Activated CD8-positive, alpha-beta memory T cell treated with anti-CD3 and anti-CD28 coated beads, Interleukin-2, amount 50 U/mL, for 24 hours (primary cell): ENCODE measurements around the gene NFAM1.

Experiments used
- DNase-seq: peaks from one replicate; pipeline ENCODE4 v3.0.0-alpha.2; 2020; ENCODE audit errors: extremely low read depth

Gene NFAM1

DNA sequence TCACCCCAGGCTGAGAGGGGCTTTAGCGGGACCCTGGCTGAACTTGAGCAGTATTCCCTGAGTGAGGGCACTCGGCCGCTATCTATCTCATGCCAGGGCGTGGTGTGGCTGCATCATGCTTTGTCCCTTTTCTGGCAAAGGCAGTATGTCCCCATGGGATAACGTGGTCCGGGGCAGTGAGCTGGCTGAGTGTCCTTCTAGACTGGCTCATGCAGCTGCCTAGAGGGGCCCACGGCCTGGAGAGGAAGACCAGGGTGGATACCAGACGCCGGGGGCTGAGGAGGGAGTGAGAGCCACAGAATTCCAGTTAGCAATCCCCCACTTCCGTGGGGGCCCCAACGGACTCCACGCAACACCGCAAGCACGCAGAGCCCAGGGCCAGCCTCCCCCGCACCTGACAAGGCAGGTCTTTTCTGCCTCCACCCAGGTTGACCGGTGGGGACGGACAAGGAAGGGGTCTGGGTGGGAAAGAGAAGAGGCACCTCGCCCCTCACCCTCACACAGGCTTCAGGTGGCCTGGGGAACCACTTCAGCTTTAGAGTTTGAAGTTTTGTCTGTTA, 15.5 kb downstream of the NFAM1 start:
- DNase-seq = no peak

DNA sequence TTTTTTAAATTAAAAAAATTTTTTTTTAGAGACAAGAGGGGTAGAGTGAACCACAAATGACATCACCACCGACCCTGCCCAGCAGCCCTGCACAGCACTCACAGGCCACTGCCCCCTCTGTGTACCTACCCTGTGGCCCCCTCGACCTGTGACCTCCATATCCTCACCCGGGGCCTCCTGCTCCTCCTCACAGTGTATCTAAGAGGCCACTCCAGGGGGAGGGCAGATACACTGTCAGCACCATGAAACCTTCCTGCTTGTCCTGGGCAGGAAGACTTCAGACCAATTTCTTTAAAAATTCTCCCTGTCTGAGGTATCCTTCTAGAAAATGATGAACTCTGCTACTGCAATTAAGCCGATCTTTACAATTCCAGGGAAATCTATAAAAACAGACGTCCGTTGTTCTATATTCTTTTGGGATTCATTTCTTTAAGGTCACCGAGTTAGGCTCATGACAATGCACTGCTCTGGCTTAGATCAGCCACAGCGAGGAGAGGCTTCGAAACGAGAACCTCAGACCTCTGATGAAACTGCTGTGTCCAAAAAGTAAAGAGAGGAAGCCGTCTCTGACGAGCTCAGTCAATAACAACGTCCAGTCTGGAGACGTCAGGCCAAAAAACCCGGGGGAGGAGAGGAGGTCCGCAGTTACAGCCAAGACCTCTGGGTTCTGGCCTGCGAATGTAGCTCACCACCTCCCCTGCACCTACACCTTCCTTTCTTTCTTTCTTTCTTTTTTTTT, 17.5 kb downstream of the NFAM1 start:
- no peak for DNase-seq

DNA sequence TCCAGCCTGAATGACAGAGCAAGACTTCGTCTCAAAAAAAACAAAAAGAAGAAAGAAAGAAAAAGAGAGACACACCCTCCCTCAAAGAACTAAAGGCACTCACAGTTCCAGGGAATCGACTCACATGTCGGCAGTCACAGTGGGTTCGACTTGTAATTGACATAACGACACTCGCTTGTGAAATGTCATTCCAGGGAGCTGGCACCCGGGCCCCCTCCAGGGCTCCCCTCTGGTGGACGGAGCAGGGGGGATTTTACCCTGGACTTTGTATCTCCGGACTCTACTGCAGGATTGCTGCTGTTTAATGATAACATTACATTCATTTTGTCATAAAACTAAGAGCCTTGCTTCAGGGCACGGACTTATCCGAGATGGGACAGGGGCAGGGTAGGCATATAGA, 18.2 kb downstream of the NFAM1 start:
- DNase-seq = no peak

DNA sequence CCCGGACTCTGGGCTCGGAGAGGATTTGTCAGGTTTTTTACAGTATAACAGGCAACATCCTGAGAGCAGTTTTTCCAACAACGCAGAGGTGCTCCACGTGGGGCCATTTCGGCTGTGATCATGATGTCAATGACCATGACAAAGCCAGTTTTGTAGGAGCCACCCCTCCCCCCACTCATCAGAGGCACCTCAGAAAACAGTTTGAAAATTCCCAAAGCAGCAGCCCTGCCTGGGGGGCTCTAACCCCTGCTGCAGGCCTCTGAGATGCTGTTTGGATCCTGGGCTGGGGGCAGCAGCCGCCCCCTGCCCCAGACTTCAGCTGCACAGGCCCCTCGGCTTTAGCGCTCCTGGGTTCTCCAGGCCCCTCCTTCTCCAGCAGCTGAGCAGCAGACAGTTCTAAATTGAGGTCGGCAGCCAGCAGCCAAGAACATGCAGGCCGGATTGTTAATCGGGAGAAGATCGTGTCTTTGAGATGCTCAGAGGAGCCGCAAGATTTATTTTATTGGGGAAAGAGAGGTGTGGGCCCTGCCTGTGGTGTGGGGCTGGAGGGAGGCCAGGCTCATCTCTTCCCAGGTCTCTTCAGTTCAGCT, 19.4 kb downstream of the NFAM1 start:
- DNase-seq = no peak

DNA sequence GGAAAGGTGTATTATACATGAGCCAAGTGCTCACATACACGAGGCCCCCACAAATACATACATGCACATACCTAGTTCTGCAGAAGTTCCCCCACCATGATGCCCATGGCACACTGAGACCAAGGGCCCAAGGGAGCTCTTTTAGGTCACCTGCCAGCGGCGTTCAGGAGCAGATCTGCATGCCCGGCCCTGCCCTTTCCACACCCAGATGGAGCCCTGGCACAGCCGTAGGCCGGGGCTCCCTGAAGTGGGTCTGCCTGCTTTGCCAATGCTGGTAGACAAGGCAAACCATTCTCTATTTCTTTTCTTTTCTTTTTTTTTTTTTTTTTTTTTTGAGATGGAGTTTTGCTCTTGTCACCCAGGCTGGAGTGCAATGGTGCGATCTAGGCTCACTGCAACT, 21.5 kb downstream of the NFAM1 start:
- no peak for DNase-seq

DNA sequence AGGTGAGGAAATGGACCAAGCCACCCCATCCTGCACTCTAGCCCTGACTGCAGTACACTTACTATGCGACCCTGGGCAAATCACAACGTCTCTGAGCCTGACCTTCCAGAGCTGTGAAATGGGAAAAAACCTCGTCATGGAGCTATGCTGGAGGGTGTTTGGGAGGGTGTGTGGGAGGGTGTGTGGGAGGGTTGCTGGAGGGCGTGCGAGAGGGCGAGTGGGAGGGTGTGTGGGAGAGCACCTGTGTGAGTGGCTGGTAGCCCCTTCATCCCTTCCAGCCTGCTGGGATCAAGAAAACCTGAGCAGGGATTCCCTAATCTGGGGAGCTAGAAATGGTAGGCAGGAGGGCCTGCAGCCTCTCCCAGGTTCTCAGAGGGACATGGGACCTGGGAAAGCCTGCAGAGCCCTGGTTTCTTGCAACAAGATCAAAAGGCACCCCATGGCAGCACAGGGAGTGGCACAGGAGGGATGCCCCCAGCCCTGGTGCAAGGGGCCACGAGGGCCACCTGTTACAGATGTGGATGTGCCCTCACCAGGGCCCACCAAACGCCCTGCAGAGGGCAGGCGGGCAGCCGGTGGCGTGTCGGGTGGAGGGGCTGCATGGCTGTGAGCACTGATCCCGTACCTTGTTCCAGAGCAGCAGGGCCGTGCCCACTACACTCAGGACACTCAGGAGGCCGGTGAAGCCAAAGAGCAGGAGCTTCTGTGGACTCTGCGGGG, 23.2 kb downstream of the NFAM1 start:
- no peak for DNase-seq

DNA sequence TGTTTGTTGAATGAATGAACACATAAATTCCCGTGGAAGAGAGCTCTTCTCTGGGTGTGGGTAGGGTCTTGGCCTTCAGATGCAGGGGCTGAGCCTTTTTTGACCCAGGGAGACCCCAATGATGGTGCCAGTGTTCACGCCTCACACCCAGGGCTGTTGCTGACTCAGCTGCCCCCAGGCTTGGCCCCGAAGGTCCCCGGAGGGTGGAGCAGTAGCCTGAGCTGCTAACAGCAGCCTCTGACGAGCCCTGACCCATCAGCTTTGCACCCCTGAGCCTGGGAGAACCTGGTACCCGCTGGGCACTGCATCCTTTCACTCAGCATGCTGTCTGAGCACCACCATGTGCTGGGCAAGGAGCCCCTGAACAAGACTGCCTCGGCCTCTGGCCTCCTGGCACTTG, 23.9 kb downstream of the NFAM1 start:
- DNase-seq = no peak

DNA sequence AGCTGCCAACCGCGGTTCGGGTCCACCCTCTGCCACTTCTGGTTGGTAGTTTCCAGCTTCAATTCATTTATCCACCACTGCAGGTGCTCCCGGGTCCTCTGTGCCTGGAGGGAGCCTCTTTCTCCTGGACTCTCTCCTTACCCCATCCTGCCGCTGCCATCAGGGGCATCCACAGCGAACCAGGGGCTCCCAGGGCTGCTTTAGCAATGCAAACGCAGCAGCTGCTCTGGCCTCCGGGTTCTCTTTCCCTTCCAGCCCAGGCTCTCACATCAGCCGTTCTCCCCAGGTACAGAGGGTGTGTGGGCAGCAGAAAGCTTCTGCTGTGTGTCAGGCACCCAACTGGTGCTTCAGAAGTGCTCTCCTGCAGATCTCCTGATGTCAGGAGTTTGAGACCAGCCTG, 27.9 kb downstream of the NFAM1 start:
- DNase-seq = no peak

DNA sequence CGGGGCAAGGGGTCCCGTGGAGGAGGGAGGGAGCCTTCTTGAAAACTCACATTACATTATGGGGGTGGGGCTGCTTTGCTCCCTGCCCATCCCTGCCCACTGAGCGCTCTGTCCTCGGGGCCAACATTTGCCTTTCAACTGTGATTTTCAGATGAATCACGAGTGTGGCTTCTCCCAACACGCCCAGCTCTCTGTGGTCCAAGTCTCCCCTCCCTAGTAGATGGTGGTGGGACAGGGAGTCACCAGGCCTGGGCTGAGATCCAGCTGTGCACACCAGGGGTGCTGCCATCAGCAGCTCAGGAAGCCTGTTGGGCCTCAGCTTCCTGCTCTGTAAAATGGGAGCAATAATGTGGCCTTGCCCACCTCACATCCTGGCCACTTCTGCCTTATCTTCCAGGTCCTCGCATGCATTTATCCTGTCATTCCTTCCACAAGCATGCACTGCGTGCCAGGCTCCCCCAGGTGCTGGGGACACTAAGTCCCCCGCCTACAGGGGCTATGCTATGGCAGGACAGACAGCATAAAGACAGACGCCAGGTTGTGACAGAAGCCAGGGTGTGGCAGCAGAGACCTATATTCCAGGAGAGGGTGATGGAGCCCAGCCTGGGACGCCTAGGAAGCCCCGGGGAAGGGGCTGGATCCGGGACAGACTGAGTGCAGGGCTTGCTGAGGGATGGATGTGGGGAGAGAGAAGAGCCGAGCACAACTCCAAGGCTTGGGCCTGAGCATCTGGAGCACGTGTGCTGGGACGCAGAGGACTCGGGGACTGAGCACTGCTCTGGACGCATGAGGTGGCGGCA, 30.5 kb downstream of the NFAM1 start:
- no peak for DNase-seq

DNA sequence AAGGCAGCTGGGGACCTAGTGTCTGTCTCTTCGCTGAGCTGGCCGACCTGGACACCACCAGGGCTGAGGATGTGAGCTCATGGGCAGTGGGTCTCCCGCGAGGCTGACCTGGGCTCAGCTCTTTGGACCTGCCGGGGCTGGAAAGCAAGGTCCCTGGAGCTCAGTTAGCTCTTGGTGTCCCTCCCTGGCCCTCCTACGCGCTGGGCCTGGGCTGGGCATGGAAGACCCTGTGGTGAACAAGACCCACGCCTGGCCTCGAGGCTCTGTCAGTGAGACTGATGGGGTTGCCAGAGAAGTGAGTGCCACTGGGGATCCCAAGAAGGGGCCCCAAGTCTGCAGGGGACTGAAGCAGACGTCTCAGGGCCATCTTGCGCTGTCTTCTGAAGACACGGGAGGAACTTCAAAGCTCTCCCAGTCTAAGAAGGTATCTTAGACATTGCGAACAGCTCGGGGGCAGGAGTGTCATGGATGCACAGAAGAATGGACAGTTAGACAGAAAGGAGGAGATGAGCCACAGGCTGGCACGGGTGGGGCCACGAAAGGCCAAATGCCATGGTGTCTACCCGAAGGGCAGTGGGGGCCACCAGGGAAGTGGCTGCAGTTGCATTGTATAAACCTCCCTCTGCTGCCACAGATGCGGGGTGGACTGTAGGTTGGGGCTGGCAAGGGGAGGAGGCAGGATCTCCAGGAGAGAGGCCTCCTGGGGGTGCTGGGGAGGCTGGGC, 31.2 kb downstream of the NFAM1 start:
- no peak for DNase-seq

DNA sequence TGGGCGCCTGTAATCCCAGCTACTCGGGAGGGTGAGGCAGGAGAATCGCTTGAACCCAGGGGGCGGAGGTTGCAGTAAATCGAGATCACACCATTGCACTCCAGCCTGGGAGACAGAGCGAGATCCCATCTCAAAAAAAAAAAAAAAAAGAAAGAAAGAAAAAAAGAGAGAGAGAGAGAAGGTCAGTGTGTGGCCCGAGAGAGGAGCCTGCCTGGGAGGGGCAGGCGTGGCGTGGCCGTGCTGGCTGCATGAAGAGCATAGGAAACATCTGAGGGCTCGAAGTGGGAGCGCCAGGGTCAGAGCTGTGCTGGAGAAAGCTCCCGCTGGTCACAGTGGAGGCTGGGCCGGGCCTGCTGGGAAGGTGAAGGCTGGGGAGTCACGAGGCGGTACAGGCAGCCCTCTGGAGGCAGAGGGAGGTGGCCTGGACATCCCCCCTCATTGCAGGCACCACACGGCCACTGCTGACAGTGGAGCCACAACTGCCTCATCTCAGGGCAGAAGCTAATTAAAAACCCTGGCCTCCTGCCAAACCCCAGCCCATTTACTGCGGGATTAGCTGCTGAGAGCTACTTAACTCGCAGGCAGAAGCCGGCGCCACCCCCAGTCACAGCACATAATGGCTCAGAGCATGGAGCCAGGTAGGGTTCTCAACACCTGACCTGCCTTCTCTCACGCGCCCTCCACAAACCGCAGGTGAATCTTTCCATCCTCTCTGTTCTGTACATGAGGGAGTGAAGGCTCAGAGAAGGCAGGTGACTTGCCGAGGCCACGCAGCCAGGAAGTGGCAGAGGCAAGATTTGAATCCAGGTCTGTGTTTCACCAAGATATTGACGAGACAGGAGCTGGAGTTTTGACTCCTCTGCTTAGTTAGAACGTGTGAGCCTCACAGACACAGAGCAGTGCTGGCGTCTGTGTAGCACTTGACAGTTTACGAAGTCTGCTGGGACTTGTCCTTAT, 32.6 kb downstream of the NFAM1 start:
- no peak for DNase-seq

DNA sequence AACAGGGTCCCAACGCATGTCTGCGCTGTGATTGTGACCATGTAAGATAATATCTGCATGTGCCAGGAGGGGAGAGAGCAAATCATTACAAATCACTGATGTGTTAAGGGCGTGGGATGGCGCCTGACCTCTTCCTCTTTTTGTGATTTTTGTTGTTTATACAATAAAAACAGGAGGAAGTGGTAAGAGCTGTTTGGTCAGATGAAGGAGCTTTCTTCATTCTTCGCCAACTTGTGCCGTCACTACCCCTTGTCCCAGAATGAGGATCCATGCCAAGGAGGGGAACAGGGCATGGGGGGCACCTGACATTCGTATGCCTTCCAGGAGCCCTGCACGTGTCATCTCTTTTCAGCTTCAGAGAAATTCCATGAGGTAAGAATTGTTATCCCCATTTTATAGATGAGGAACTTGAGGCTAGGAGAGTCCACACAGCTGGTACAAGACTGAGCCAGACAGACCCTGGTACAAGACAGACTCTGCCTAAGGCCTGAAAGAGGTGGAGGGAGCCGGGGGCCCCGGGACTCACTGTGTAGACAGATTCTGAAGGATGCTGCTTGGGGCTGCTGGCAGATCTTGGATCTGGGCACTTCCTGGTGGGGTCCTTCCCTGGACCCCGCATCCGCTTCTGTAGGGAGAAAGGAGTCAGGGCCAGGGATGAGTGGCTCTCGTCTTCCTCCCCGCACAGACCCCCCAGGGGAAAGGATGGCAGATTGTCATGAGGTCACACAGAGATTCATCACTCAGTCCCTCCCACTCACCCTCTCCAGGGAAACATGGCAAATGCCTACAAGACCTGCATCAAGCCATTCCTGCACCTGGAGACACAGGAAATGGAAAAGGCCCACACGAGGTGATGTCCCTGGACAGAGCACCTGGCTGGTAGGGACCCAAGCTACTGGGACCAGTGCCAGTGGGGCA, 34.6 kb downstream of the NFAM1 start:
- no peak for DNase-seq

DNA sequence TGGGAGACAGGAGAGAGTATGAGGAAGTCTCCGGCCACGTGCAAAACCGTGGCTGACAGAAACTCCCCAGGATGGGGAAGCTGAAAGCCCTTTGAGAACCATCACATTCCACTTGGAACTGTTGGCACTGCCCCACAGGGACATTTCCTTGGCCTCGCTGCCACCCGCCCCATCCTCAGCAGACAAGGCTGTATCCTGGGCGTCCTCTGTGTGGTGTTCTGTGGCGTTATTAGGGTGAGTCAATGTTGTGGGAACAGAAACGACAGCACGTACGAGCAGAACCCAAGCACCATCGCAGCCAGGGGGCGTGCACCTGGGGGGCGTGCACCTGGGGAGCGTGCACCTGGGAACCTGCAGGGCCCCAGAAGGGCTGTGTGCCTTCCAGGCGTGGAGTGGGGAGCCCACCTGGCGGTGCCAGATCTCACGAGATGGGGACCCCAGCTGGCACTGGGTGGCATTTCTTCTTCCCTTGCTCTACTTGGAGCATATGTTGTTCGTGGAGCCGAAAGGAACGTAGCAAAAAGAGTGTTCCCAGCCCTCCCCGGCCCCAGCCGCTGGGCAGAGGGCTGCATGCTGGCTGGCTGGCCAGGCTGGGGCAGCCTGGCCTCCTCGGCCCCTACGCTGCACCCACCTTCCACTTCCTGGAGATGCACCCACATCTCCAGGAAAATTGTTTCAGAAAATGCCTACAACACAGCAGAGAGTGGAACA, 35.4 kb downstream of the NFAM1 start:
- DNase-seq = no peak

DNA sequence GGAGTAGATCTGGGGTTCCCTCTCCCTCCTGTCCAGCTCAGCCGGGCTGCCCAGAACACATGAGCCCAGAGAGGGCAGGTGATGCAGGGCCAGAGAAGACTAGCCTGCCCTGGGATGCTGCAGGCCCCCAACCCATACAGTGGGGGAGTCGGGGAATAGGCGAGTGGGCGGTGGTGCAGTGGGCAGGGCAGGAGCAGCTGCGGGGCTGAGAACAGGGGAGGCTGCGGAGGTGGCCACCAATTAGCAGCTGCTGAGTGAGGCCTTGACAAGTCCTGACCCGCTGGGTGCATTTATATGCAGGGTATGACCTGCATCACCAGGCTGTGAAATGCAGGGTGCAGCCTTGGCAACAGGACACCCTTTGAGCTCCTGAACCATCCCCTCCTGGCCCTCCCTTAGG, 43.1 kb downstream of the NFAM1 start:
- DNase-seq = no peak

DNA sequence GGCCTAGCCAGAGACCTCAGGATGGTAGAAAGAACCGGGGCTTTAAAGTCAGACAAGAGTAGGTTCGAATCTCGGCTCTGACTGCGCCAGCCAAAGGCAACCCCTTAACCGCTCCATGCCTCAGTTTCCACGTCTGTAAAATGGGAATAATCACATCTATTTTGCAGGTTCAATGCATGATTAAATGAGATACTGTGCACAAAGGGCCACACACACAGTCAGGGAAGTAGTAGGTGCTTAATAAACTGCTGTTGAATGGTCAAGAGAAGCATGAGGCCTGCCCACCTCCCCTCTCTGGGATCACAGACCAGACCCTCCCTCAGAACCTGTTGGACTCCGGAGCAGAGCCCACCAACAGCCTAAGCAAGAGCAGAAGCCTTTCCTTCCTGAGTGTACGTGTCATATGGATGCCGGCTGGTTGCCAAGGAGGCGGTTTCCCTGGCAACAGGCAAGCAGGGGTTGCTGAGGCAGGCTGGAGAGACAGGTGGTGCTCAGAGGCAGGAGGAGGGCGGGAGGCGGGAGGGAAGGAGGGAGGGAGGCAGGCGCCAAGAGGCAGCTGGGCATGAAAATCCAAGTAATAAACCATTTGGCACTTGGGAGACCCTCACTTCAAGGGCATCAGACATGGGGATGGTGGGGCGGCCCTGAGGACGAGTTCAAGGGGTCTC, 43.9 kb downstream of the NFAM1 start:
- DNase-seq = no peak

DNA sequence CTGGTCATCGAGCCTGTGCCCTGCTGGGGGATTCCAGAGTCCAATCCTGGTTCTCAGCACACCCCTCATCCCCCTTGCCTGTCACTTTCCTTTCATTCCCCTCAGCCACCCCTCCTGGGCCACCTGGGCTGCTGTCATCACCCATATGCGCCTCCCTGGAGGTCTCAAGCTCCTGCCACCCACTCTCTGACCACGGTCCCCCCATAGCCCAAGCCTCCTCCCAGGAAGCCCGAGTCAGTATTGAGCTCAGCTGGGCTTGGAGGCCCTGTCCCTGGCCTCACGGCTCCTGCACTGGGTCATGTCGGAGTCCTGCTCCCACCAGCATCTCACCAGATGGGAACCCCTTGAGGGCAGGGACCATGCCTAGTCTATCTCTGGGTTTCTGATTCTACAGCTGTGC, 44.6 kb downstream of the NFAM1 start:
- DNase-seq = no peak

DNA sequence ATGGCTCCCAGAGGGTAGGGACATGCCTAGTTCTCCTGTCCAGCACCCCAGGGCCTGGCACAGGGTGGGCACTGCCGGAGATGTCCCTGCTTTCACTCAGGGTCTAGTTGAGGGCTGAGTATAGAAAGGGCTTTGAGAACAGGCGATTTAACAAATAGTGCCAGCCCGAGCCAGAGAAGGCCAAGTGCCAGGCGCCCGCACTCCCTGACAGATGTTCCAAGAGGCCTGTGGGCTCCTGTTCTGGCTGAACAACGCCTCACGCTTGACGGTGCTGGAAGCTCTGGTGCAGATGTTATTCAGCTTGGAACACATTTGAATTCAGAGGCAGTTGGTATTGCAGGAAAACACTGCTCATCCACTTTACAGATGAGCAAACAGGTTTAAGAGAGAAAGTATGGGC, 46.5 kb downstream of the NFAM1 start:
- no peak for DNase-seq

DNA sequence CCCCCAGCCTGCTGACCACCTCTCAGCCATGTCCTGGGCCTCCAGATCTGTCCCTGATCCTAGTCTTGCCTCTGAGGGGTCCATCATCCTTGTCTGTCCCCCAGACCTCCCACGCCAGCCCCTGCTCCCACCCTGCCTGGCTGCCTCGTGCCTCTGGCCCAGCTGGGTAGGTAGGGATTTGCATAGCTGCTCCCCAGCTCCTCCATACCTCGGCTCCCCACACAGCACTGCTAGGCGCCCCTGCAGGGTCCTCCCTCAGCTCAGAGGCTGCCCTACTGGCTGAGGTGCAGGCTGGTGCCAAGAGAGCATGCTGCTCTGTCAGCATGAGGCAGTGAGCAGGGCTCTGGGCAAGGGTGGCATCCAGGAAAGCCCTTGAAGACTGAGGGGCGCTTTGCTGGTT, 47.7 kb downstream of the NFAM1 start:
- no peak for DNase-seq
